Measurements from ENCODE around the gene CREB3L2.

Gene CREB3L2

GRCh38 chr7:137967143-137968018 lies 34.5 kb downstream of the CREB3L2 start:
- no peak for DNase-seq

GRCh38 chr7:137966641-137967142 lies 35.2 kb downstream of the CREB3L2 start:
- DNase-seq, result no peak

GRCh38 chr7:137965942-137966640 lies 35.8 kb downstream of the CREB3L2 start:
- no peak for DNase-seq

GRCh38 chr7:137964824-137965545 lies 36.9 kb downstream of the CREB3L2 start:
- no peak for DNase-seq

- DNase-seq, result no peak
Observed at GRCh38 chr7:137962875-137963507, 38.9 kb downstream of the CREB3L2 start.

- DNase-seq, result no peak
Observed at GRCh38 chr7:137962491-137962874, 39.4 kb downstream of the CREB3L2 start.

GRCh38 chr7:137961200-137962177 lies 40.4 kb downstream of the CREB3L2 start:
- DNase-seq, result no peak

- no peak for DNase-seq
Observed at GRCh38 chr7:137960020-137960419, 41.9 kb downstream of the CREB3L2 start.

GRCh38 chr7:137958470-137959431 lies 43.1 kb downstream of the CREB3L2 start:
- DNase-seq, result no peak

- DNase-seq, result no peak
Observed at GRCh38 chr7:137957887-137958286, 44.0 kb downstream of the CREB3L2 start.

- DNase-seq, result no peak
Observed at GRCh38 chr7:137956591-137956990, 45.3 kb downstream of the CREB3L2 start.

GRCh38 chr7:137956183-137956582 lies 45.7 kb downstream of the CREB3L2 start:
- no peak for DNase-seq

GRCh38 chr7:137954614-137955013 lies 47.3 kb downstream of the CREB3L2 start:
- no peak for DNase-seq

- DNase-seq, result no peak
Observed at GRCh38 chr7:137953665-137954470, 48.0 kb downstream of the CREB3L2 start.

GRCh38 chr7:137953043-137953664 lies 48.7 kb downstream of the CREB3L2 start:
- DNase-seq, result no peak

- DNase-seq, result no peak
Observed at GRCh38 chr7:137952426-137952805, 49.5 kb downstream of the CREB3L2 start.

- DNase-seq, result no peak
Observed at GRCh38 chr7:137951700-137952425, 50.0 kb downstream of the CREB3L2 start.

GRCh38 chr7:137950967-137951366 lies 50.9 kb downstream of the CREB3L2 start:
- no peak for DNase-seq

All from right forelimb (tissue), 1 donor.